Activated CD4-positive, alpha-beta T cell treated with anti-CD3 and anti-CD28 coated beads for 4 hours (primary cell): Measurements from ENCODE around the gene UBE2M.
"Not testable (repeated sequence)": the region's sequence is repeated elsewhere in the genome, so short reads cannot be mapped to it uniquely, and the experiment has no call there.

Experiments used
- DNase-seq, 2 donors: peaks; one replicate each; pipeline ENCODE4 v3.0.0-alpha.2; 2020

The UBE2M gene

DNA sequence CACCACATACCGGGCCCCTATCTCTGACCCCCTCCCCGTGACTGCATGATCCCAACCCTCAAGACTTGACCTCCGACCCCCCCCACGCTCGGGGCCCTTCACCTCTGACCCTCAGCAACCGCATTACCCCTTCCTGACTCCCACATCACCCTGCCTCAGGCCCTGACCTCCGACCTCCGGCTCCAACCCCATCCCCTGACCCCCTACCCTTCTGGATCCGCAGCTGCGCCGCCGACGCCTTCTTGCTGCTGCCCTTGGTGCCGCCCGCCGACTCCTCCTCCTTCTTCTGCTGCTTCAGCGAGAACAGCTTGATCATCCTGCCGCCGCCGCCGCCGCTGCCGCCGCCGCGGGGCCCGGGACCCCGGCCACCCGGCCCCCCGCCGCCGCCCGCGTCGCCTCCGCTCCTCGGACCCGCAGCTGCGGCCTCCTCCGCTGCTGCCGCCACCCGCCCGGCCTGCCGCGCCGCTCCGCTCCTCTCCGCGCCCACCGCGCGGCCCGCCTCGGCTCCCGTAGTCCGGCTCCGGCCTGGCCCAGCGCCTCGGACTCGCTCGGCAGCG is at the start of gene UBE2M:
TSS of gene UBE2M (minus strand) at position 546 of the 557 bp plus-strand sequence. CDS start at position 316, 230 bp downstream.
- peak; percentile 47 to 64 for DNase-seq

DNA sequence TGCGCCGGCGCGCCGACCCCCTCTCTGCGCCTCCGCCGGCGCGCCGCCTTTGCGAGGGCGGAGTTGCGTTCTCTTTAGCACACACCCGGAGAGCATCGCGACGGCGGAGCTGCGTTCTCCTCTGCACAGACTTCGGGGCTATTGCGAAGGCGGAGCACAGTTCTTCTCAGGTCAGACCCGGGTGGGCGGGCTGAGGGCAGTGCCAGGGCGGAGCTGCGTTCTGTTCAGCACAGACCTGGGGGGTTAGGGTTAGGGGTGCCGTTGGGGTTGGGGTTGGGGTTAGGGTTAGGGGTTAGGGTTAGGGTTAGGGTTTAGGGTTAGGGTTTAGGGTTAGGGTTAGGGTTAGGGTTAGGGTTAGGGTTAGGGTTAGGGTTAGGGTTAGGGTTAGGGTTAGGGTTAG is 48.8 kb upstream of the UBE2M start:
- not testable (repeated sequence) for DNase-seq

DNA sequence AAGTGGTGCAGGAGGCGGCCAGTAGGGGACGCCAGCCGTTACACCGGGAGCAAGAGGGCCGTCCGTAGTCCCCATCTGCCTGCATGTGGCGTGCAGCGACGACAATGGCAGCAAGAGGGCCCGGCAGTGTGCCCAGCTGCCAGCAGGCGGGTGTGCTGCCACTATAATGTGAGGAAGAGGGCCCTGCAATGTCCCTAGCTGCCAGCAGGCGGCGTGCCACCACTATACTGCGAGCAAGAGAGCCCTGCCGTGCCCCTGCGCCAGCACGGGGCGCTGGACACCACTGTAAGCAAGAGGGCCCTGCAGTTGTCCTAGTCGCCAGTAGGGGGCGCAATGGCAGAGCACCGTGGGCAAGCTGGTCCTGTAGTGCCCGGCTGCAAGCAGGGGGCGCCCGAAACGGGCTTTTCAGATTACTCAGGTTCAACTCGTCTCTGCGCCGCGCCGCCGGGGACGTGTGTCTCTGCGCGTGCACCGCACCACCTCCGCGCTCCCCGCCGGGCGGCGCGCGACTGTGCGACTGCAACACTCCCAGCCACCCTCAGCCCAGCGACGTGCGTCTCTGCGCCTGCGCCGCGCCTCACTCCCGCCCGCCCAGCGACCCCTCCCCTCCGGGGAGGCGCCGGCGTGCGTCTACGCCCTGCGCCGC is 48.0 kb upstream of the UBE2M start:
- not testable (repeated sequence) for DNase-seq

DNA sequence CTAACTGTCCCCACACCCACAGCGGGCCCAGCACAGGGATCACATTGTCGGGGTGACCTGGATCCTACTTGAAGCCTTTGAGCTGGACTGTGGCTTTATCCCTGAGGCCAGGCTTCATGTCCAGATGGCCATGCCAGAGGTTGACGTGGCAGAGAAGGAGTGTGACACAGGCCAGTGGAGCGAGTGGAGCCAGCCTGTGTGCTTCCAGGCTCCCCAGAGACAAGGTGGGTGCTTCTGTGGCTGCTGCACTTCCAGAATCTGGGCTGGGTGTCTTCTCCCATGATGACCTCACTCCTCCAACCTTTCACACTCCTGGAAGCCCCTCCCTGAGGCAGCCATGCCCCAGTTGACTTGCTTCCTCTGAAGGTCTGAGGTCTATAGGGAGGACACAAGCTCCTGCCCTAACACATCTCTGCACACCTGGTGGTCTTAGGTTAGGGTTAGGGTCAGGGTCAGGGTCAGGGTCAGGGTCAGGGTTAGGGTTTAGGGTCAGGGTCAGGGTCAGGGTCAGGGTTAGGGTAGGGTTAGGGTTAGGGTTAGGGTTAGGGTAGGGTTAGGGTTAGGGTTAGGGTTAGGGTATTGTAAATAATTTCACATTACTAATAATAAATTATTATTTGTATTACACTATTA is 27.8 kb upstream of the UBE2M start:
- DNase-seq, result no peak

DNA sequence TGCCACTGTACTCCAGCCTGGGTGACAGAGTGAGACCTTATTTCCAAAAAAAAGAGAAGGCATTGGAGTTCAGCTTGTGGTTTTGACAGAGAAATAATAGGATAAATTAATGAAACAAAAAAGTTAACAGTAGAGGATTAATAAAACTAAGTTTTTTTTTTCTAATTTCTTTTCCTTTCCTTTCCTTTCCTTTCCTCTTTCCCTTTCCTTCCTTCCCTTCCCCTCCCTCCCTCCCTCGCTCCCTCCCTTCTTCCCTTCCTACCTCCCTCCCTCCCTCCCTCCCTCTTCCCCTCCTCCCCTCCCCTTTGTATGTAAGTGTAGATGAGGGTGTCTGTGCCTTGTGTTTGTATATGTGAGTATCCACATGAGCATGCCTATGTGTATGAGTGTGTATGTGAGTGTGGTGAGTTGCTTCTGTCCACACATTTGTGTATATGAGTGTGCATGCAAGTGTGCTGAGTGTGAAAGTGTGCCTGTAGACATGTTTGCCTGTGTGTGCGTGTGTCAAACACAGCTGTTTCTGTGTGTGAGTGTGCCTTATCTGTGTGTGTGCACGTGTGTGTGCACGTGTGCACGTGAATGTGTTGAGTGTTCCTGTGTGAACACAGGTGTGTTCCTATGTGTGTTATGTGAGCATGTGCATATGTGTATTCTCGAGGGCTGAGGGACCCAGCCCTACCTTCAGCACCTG is 27.2 kb upstream of the UBE2M start:
- no peak for DNase-seq

DNA sequence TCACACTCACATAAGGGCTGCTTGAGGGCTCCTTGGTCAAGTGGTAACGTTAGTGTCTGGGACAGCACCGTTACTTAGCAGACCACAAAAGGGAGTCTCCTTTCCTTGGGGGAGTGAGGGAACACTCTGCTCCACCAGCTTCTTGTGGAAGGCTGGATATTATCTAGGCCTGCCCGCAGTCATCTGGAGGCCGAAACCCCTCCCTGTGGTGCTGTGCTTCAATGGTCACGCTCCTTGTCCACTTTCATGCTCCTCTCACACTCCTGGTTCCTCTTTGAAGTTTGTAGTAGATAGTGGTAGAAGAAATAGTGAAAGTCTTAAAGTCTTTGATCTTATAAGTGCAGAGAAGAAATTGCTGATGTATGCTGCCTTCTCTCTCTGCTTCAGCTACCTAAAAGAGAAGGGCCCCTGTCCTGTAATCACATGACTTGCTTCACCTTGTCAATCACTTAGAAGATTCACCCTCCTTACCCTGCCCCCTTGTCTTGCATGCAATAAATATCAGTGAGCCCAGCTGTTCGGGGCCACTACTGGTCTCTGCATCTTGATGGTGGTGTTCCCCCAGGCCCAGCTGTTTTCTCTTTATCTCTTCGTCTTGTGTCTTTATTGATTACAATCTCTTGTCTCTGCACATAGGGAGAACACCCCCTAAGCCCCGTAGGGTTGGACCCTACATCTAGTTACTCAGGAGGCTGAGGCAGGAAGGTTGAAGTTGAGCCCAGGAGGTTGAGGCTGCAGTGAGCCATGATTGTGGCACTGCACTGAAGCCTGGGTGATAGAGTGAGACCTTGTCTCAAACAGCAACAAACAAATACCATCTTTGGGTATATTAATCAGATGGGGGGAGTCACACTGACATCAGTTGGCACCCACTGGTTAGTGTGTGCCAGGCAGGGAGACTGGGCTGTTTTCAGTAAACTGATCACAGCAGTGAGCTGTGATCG is 26.4 kb upstream of the UBE2M start:
- no peak for DNase-seq

DNA sequence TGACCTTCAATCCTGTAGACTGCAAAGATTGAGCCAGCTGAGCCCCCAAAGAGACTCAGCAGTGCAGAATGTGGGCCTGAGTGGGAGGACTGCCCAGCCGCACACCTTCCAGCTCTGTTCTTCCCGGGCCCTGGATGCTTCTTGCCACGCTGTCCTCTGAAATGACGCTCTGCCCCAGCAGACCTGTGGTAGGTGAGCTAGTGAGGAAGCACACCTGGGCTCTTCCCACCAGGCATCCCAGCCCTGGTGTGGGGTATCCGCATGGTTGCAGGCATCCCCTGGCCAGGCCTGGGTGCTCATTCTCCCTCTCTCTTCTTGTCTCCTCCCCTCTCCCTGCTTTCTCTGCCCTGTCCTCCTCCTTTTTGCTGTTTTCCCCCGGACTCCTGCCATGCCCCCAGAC is 24.6 kb upstream of the UBE2M start:
- DNase-seq, result no peak

DNA sequence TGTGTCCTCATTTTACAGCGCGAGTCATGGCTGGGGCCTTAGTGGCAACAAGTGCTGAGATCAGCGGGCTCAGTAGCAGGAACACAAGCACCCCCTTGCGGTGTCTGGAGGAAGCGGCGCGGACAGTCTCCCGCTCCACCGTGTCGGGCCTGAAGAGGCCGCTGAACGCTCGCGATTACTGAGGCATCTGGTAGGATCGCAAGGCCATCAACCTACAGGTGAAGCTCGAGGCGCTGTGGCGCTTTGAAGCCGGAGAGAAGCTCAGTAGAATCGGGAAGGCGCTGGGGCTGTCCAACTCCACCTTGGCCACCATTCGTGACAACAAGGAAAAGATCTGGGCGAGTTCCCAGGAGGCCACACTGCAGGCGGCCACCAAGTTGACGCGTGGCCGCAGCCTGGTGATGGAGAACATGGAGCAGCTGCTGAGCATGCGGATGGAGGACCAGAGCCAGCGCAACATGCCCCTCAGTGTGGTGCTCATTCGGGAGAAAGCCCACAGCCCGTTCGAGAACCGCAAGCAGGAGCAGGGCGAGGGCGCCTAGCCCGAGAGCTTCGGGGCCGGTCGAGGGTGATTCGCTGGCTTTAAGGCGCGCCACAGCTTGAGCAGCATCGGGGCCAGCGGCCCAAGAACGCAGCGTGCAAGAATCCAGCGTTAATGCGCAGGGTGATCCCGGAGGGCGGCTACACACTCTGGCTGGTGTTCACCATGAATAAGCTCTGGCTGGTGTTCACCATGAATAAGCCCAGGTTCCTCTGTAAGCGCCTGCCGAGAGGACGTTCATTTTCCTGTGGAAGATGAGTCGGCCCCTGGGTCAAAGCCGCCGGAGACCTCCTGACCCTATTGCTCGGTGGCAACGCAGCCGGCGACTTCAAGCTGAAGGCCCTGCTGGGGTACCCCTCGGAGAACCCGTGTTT is 23.1 kb upstream of the UBE2M start:
- DNase-seq, result peak; percentile 84 to 92

DNA sequence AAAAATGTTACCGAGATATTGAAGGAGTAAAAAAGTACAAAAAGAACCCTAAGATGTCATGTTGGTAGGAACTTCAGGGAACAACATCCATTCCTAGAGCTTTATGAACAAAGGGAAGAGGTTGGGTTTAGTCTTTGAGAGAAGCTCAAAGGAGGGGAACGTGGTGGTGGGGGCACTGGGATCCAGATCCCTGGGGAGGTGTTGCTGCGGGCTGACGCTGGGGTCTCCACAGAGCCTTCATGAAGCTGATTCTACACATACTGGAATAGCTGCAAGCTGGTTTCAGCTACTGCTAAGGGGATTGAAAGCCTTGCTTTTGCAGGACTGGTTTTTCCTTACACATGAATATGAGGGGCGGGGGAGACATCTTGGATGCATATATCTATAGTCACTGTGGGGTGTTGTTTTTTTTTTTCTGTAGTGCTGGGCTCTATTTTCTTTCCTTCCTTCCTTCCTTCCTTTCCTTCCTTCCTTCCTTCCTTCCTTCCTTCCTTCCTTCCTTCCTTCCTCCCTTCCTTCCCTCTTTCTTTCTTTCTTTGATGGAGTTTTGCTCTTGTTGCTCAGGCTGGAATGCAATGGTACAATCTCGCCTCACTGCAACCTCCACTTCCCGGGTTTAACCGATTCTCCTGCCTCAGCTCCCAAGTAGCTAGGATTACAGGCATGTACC is 21.2 kb upstream of the UBE2M start:
- no peak for DNase-seq

DNA sequence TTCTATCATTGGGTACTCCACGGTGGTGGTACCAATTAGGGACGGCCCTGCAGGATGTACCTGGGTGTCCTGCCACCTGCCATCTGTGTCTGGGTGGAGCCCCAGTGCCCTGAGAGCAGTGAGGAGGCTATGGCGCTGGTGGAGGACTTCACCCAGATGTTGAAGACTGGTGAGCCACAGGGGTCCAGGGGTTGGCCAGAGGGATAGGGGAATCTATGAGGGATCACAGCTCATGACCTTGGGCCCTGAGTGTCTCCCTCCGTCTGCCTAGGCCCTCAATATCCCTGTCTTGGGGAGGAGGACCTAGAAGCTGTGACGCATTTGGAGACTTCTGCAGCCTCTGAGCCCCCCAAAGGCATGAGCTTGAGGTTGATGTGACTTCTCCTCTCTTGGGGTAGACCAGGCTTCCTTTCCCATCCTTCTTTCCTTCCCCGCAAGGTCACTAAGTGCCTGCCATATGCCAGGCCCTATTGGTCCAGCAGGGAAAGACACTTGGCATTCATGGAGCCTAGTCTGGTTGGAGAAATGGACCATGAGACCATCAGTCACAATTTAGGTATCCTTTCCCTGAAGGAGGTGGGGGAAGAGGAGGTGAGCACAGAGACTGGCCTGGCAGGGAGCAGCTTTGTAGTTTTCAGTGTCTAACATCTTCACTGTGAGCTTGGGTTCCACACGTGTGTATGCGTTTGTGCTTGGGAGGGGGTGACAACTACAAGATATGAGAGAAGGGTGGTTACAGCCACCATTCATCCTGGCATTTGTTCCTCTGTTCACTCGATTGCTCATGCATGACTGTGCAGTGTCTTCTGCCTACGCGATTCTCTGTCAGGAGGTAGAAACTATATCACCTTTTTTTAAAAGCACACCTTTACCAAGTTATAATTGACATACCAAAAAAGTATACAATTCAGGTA is 19.9 kb upstream of the UBE2M start:
- peak in 1 of 2 donors; percentile 0 for DNase-seq

DNA sequence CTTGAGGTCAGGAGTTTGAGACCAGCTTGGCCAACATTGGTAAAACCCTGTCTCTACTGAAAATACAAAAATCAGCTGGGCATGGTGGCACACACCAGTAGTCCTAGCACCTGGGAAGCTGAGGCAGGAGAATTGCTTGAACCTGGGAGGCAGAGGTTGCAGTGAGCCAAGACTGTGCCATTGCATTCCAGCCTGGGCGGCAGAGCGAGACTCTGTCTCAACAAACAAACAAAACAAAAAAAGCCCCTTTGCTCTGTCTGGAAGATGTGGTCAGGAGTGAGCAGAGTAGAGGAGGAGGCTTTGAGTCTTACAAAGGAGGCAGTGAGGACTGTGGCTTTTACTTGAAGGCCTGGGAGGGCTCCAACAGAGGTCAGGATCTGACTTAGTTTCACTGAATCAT is 19.2 kb upstream of the UBE2M start:
- DNase-seq, result not testable (repeated sequence)

DNA sequence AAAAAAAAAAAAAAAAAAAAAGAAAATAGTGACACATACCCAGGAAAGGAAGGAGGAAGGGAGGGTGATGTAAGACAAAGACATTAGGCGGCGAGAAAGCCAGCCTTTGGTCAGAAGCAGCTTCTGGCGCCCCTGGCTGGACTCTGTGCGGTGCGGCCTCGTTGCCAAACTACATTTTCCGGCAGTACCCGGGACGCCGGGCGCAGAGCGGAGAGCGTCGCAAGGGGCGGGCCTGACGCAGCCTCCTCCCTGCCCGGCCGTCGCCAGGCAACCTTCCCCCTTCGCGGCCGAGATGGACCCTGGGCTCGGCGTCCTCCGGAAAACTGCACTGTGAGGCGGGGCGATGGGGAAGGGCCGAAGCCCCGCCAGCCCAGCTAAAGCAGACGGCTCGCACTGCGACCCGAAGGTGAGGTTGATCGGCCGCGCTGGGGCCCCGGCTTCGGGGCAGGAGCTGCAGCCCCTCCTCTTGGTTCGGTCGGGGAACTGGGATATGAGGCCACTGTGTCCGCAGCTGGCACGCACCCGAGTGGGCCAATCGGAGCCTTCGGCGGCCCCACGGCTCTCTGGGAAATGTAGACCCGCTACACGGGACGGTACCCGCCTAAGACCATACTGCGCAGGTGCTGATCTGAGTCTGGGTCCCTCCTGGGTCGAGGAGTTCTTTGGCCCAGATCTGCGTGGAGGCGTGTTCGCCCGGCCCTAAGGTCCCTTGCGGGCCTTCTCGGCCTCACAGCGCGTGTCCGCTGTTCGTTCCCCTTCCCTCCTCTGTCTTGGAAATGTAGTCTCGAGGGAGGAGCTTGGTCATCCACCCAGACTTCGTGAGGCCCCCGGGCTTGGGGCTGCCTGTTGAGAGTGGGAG is 17.0 kb upstream of the UBE2M start:
- peak; percentile 68 to 70 for DNase-seq

DNA sequence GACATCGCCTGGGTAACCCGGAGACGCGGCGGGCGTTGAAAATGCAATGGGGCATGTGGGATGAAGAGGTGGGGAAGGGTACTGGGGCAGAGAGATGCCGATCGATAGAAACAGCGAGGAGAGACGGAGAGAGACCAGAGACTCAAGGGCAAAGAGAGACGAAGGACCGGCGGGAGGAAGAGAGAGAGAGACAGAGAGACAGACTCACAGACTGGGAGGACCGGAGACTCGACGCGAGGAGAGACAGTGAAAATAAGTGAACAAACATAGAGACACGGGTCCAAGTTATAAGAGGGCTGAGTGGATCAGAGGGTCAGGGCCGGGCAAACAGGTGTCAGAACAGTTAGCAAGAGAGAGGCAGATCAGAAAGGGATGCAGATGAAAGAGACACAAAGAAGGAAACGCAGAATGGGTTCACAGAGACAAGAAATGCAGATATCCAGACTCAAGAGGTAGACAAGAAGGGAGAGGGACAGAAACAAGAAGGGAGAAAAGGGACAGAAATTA is 15.3 kb upstream of the UBE2M start:
- no peak for DNase-seq

DNA sequence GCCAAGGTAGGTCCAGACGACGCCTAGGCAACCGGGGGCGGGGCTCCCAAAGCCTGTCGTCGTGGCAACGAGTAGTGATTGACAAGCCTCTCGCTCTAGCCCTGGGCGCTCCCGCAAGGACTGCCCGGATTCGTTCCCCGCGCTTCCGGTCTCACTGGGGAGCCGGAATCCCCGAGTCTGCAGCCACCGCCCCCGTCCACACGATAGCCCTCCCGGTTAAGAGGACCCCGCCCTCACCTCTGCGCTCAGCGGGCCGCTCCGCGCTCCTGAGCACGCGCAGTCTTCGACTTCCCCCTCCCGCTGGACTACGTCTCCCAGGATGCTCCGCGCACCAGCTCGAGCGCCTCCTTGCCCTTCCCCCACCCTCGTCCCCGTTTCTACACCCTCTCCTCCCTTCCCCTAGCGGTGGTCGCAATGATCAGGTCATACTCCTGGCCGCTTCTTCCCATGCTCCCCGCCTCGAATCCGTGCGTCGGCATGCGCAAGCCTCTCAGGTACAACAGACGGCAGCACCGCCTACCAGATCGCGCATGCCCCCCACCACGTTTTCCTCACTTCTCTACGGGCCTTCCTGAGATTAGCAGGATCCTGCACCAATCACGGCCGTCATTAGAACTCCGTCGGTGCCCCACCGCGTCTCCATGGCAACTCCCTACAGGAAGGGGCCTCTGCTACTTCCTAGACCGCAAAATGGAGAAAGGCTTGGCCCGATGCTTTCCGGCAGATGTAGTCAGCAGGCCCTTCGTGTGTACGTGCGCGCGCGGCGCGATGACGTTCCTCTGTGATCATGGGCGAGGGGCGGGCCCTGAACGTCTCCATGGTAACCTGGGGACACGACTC is 14.6 kb upstream of the UBE2M start, which contains the start of gene MZF1:
TSS of gene MZF1 (minus strand) at position 518 of the 840 bp plus-strand sequence. CDS start 1,946 bp downstream, outside the sequence.
- peak; percentile 99 to 100 for DNase-seq

DNA sequence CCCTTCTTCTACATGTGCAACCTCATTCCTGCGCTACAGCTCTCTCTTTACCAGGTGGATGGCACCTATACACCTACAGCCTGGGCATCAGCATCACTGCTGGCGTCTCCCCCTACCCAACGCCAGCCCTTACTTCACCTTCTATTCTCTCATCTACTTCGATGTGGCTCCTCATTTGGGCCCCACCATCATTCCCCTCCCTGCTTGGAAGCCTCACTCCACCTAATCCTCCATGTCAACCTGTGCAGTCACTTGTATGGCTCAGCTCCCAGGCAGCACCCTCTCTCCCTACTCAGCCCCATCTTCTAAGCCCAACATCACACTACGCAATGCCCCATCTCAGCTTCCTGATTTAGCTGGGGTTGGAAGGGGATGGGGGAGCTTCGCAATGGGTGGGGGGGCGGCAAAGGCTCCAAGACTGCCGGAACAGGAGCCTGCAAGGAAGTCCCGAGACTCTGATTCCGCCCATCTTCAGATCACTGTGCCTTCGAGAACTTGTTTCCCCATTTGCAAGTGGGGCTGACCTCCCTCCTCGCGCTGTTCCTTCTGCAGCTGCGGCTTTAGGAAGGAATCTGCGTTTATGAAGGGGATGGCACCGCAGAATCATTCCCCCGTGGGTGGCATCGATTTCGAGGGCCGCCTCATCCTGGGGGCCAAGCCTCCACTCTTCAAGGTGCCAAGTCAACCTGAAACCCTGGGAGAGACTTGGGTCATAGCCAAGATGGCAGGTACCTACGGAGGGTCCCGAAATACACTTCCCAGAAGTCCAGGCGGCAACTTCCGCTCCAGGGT is 13.8 kb upstream of the UBE2M start:
- DNase-seq, result no peak

DNA sequence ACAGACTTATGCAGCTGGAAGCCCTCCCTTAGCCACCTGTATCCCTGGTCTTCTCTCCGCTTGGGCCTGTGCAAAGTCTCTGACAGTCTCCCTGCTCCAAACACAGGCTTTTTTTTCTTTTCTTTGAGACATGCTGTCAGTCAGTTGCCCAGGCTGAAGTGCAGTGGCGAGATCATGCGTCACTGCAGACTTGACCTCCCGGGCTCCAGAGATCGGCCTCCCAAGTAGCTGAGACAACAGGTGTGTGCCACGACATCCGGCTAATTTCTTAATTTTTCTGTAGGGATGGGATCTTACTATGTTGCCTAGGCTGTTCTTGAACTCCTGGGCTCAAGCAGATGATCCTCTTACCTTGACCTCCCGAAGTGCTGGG is 13.2 kb upstream of the UBE2M start:
- peak in 1 of 2 donors; percentile 1 for DNase-seq
